Endothelial cell of umbilical vein (primary cell): ENCODE measurements around the gene ZC3H12A. TPM values are rescaled to one million over a fixed set of nuclear protein-coding genes. Genes with fewer than 3 reads are reported as not detected.

Source experiments
- BruUV-seq: library from RNA; stranded (reverse); fragments of 400-500 nt; replicated peaks from 2 replicates; lab custom pipeline; 2021; lab: Mats Ljungman, UMichigan
- CTCF ChIA-PET: fragments of 300-600, 350-600 bp; sonication (Branson Sonifier 250); formaldehyde crosslinking; loops from one replicate; lab custom pipeline; 2021; ENCODE audit warnings: antibody characterized with exemption, inconsistent platforms; lab: Charles Lee
- POLR2A ChIA-PET: fragments of 300-600, 350-600 bp; sonication (Branson Sonifier 250); formaldehyde crosslinking; loops from one replicate; lab custom pipeline; 2021; ENCODE audit warnings: antibody characterized with exemption, inconsistent platforms; lab: Charles Lee
- DNase-seq: peaks from one replicate; pipeline ENCODE4 v3.0.0-alpha.2; 2011; ENCODE audit warnings: low read depth, low spot score
- FAIRE-seq: peaks from 2 replicates; lab custom pipeline; 2011; peaks lifted over from hg19 to GRCh38; lab: Jason Lieb, UNC
- H2AFZ ChIP-seq: 2 replicates; pipeline ENCODE4 v1.6.0; 2012; ENCODE audit warnings: low read depth, low read length, control low read depth, inconsistent platforms
- H3K27ac ChIP-seq: 2 replicates; pipeline ENCODE4 v1.5.1; 2011; ENCODE audit warnings: low read depth, mild to moderate bottlenecking, control low read depth, low read length, moderate library complexity; ENCODE audit not compliant: insufficient read depth
- H3K27me3 ChIP-seq, 2 experiments: 2 replicates each; pipeline versions ENCODE4 v1.6.0 to v1.6.1; 2011; ENCODE audit warnings: low read length in 2 of 2, mixed read lengths in 1 of 2; ENCODE audit not compliant: control insufficient read depth in 2 of 2, insufficient read depth in 2 of 2
- H3K36me3 ChIP-seq, 2 experiments: 2 replicates in 1 of 2; 3 replicates in 1 of 2; pipeline ENCODE4 v1.5.1; 2011; ENCODE audit warnings: low read length in 2 of 2, mild to moderate bottlenecking in 1 of 2, moderate library complexity in 1 of 2; ENCODE audit not compliant: control insufficient read depth in 2 of 2, insufficient read depth in 2 of 2; ENCODE audit errors: extremely low read depth in 1 of 2
- H3K4me1 ChIP-seq: 3 replicates; pipeline ENCODE4 v1.5.1; 2011; ENCODE audit warnings: mild to moderate bottlenecking, low read length; ENCODE audit not compliant: control insufficient read depth, insufficient read depth; ENCODE audit errors: extremely low read depth
- H3K4me2 ChIP-seq: 2 replicates; pipeline ENCODE4 v1.6.1; 2011; ENCODE audit warnings: low read length, control low read depth, mixed read lengths; ENCODE audit not compliant: insufficient read depth
- H3K4me3 ChIP-seq, 3 experiments: fragments of 200-600 bp in 1 of 3; sonication (generic), shearing (Covaris generic) in 1 of 3; replicated peaks in 1 of 3; 2 replicates each; pipeline ENCODE4 v1.5.1; 2011 to 2016; ENCODE audit warnings: control low read depth in 3 of 3, low read length in 3 of 3, mild to moderate bottlenecking in 2 of 3, inconsistent platforms in 1 of 3, low read depth in 1 of 3, moderate library complexity in 1 of 3; ENCODE audit not compliant: insufficient read depth in 1 of 3
- H3K79me2 ChIP-seq: 2 replicates; pipeline ENCODE4 v1.6.0; 2012; ENCODE audit warnings: low read length, inconsistent platforms; ENCODE audit not compliant: control insufficient read depth, insufficient read depth
- H3K9ac ChIP-seq: replicated peaks from 2 replicates; pipeline ENCODE3; 2011; ENCODE audit warnings: low read length, control low read depth; ENCODE audit not compliant: insufficient read depth; ENCODE audit errors: extremely low read depth
- H3K9me1 ChIP-seq: replicated peaks from 3 replicates; pipeline ENCODE4 v1.6.0; 2011; ENCODE audit warnings: mild to moderate bottlenecking, low read length; ENCODE audit not compliant: control insufficient read depth, insufficient read depth; ENCODE audit errors: extremely low read depth
- H3K9me3 ChIP-seq: replicated peaks from 2 replicates; pipeline ENCODE4 v1.5.1; 2012; ENCODE audit warnings: low read length, inconsistent platforms; ENCODE audit not compliant: control insufficient read depth, insufficient read depth
- H4K20me1 ChIP-seq: replicated peaks from 2 replicates; pipeline ENCODE3; 2011; ENCODE audit warnings: mild to moderate bottlenecking, low read length; ENCODE audit not compliant: control insufficient read depth, insufficient read depth; ENCODE audit errors: extremely low read depth
- CTCF ChIP-seq, 2 donors: IDR thresholded peaks; 1 replicate in 1 of 2; 2 replicates in 1 of 2; pipeline ENCODE4 v1.5.1; 2011; ENCODE audit warnings: low read length in 2 of 2, mild to moderate bottlenecking in 2 of 2, moderate library complexity in 2 of 2, control low read depth in 1 of 2, inconsistent platforms in 1 of 2, low read depth in 1 of 2; ENCODE audit not compliant: insufficient read depth in 1 of 2; ENCODE audit errors: extremely low read depth in 1 of 2
- EZH2 ChIP-seq: IDR thresholded peaks from 2 replicates; pipeline ENCODE4 v1.6.1; 2012; ENCODE audit warnings: borderline replicate concordance, low read depth, mild to moderate bottlenecking, moderate library complexity, low read length, inconsistent platforms; ENCODE audit not compliant: severe bottlenecking
- FOS ChIP-seq: IDR thresholded peaks from 2 replicates; pipeline ENCODE4 v1.6.1; 2011; ENCODE audit warnings: mild to moderate bottlenecking, low read length, moderate library complexity, borderline replicate concordance; ENCODE audit not compliant: insufficient read depth
- GATA2 ChIP-seq: IDR thresholded peaks from 2 replicates; pipeline ENCODE4 v1.7.0; 2011; ENCODE audit warnings: low read depth, mild to moderate bottlenecking, moderate library complexity, mixed read lengths, low read length; ENCODE audit not compliant: insufficient read length, insufficient read depth
- JUN ChIP-seq: IDR thresholded peaks from 2 replicates; pipeline ENCODE4 v1.6.1; 2011; ENCODE audit warnings: borderline replicate concordance, low read depth; ENCODE audit not compliant: insufficient read length, insufficient read depth
- MYC ChIP-seq: IDR thresholded peaks from one replicate; pipeline ENCODE4 v1.6.1; 2011; ENCODE audit warnings: mild to moderate bottlenecking, low read depth, low read length
- POLR2A ChIP-seq: IDR thresholded peaks from 2 replicates; pipeline ENCODE4 v1.6.1; 2012; ENCODE audit warnings: low read depth, mild to moderate bottlenecking, control low read depth, low read length
- POLR2AphosphoS5 ChIP-seq: IDR thresholded peaks from 2 replicates; pipeline ENCODE4 v1.6.1; 2012; ENCODE audit warnings: low read depth, mild to moderate bottlenecking, control low read depth, low read length, moderate library complexity; ENCODE audit not compliant: insufficient read depth
- dilution Hi-C: fragments of 300-500 bp; cut with MboI; formaldehyde crosslinking; loops from one replicate; pipeline ENCODE4 v1.15.0; 2019; ENCODE audit warnings: low sequenced_read_pairs; ENCODE audit not compliant: extremely low pct_ligation_motif_present
- intact Hi-C: fragments of 100-400 bp; cut with micrococcal nuclease; formaldehyde crosslinking; loops from one replicate; pipeline ENCODE4 v1.10.0; 2022
- polyA plus RNA-seq, 4 experiments: library from polyadenylated mRNA; depleted of rRNA in 3 of 4; stranded (reverse) in 3 of 4; unstranded in 1 of 4; fragments of >200 nt; gene quantifications; 2 replicates each; pipeline versions ENCODE4 v1.2.1 to v1.2.3, GENCODE V29; 2011 to 2012; ENCODE audit warnings: missing spikeins in 1 of 4
- total RNA-seq: library from RNA; stranded (reverse); gene quantifications from 2 replicates; pipeline ENCODE4 v1.2.3, GENCODE V29; 2021
- TF ChIP-seq, protein P1 (sequence below): IDR thresholded peaks from 2 replicates; pipeline ENCODE4 v1.6.1; 2011; ENCODE audit not compliant: insufficient read depth, insufficient read length

ZC3H12A gene
- total and polyA plus RNA-seq, 2 donors (not counting 3 experiments of a cell fraction or from before 2014, with no cell fraction given): 6.3 to 9.4 TPM

DNA sequence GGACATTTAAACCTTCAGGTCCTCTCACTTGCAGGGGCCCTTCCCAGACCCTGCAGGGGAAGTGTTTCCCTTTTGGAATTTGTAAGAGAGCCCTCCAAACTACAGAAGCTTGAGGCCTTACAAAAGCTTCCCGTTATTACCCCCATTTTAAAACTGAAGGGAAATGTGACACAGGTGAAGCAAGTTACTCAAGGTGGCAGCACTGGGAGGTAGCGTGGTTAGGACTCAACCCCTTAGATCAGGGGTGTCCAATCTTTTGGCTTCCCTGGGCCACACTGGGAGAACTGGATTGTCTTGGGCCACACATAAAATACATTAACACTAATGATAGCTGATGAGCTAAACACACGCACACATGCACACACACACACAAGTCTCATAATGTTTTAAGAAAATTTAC is 15.8 kb upstream of the ZC3H12A start:
- DNase-seq: no peak
- no peak for TF ChIP-seq GATA2
- no peak for TF ChIP-seq EZH2
- TF ChIP-seq MYC: no peak
- TF ChIP-seq, protein P1, sequence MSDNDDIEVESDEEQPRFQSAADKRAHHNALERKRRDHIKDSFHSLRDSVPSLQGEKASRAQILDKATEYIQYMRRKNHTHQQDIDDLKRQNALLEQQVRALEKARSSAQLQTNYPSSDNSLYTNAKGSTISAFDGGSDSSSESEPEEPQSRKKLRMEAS: no peak
- TF ChIP-seq CTCF (IDR thresholded peaks at IDR 0.05; ENCODE audit: extremely low read depth in 1 of 2, insufficient read depth in 1 of 2, low read depth in 1 of 2, low read length in 2 of 2): no peak
- TF ChIP-seq POLR2A: no peak
- no peak for TF ChIP-seq FOS
- no peak for TF ChIP-seq POLR2AphosphoS5
- no peak for TF ChIP-seq JUN
- Histone ChIP-seq H3K9ac (no peak overlapping the region), H3K79me2 (no peaks in the 10 kb centered on the region), H3K27me3 (no peaks in the 10 kb centered on the region), H3K36me3 (no peaks in the 10 kb centered on the region), H2AFZ (no peak overlapping the region), H3K4me1 (peaks cover 4% of the 10 kb centered on the region), H4K20me1 (no peaks in the 10 kb centered on the region), H3K9me1 (no peaks in the 10 kb centered on the region), H3K4me3 (no peak overlapping the region), H3K4me2 (no peak overlapping the region), H3K27ac (no peak overlapping the region), H3K9me3 (no peaks in the 10 kb centered on the region)
- CTCF ChIA-PET: interaction anchor here (9.9 kb wide), 1 partner anchor 29 kb away, joined by 337 read pairs; no protein-coding TSS in a partner anchor
- intact Hi-C loops (loop anchor here (5.0 kb wide), 1 partner anchor 94 kb away; the partner anchor contains the start of gene SNIP1), dilution Hi-C loops (no loop called here)
- POLR2A ChIA-PET: no interaction called here
- no peak for FAIRE-seq
- BruUV-seq: no TSS peak
